Effector CD4-positive, alpha-beta T cell (primary cell): Measurements from ENCODE around the gene QRSL1.
"Not testable (repeated sequence)": the region's sequence is repeated elsewhere in the genome, so short reads cannot be mapped to it uniquely, and the experiment has no call there.

Source experiments
- DNase-seq: peaks from one replicate; pipeline ENCODE4 v3.0.0-alpha.2; 2020

QRSL1 gene

GRCh38 chr6:106626485-106626884 is 2.9 kb upstream of the QRSL1 start:
- DNase-seq = no peak

- DNase-seq = not testable (repeated sequence)
Observed at GRCh38 chr6:106627760-106628159, 1.6 kb upstream of the QRSL1 start.

- no peak for DNase-seq
Observed at GRCh38 chr6:106628658-106629102, 698 bp upstream of the QRSL1 start.

- DNase-seq = no peak
Observed at GRCh38 chr6:106629859-106630163, 433 bp downstream of the QRSL1 start.

GRCh38 chr6:106630366-106630765 is 988 bp downstream of the QRSL1 start:
- DNase-seq = no peak

- no peak for DNase-seq
Observed at GRCh38 chr6:106631346-106631745, 2.0 kb downstream of the QRSL1 start.

GRCh38 chr6:106634565-106634964 is 5.2 kb downstream of the QRSL1 start:
- no peak for DNase-seq

- DNase-seq = no peak
Observed at GRCh38 chr6:106637051-106637716, 7.8 kb downstream of the QRSL1 start.

GRCh38 chr6:106637717-106638341 is 8.5 kb downstream of the QRSL1 start:
- no peak for DNase-seq

- DNase-seq = no peak
Observed at GRCh38 chr6:106639812-106640211, 10.4 kb downstream of the QRSL1 start.

- no peak for DNase-seq
Observed at GRCh38 chr6:106642476-106642875, 13.1 kb downstream of the QRSL1 start.

- DNase-seq = no peak
Observed at GRCh38 chr6:106643061-106643460, 13.7 kb downstream of the QRSL1 start.

- DNase-seq = no peak
Observed at GRCh38 chr6:106648651-106649308, 19.4 kb downstream of the QRSL1 start.

GRCh38 chr6:106658469-106658868 is 29.1 kb downstream of the QRSL1 start:
- no peak for DNase-seq

- DNase-seq = no peak
Observed at GRCh38 chr6:106659859-106660258, 30.5 kb downstream of the QRSL1 start.

GRCh38 chr6:106662458-106662857 is 33.1 kb downstream of the QRSL1 start:
- DNase-seq = no peak

GRCh38 chr6:106666282-106667021 is 37.1 kb downstream of the QRSL1 start:
- DNase-seq = no peak

GRCh38 chr6:106667022-106667402 is 37.6 kb downstream of the QRSL1 start:
- no peak for DNase-seq

- no peak for DNase-seq
Observed at GRCh38 chr6:106670236-106670635, 40.9 kb downstream of the QRSL1 start.

- no peak for DNase-seq
Observed at GRCh38 chr6:106671651-106672050, 42.3 kb downstream of the QRSL1 start.

- no peak for DNase-seq
Observed at GRCh38 chr6:106674541-106675229, 45.3 kb downstream of the QRSL1 start.

GRCh38 chr6:106677282-106677681 is 47.9 kb downstream of the QRSL1 start:
- DNase-seq = no peak

GRCh38 chr6:106684011-106684410 is 54.6 kb downstream of the QRSL1 start:
- no peak for DNase-seq
